Tibial nerve (tissue), 4 donors: ENCODE results near the gene CELF1.
A peak's percentile ranks its signal among the peaks of the same experiment; 100 is the strongest.

Source experiments
- CTCF ChIP-seq, 5 experiments: fragments of 200-600 bp in 3 of 5; fragments of 450-650 bp in 2 of 5; sonication (generic) in 3 of 5; IDR thresholded peaks; one replicate each; pipeline ENCODE4 v1.5.1; 2016 to 2019; ENCODE audit warnings: antibody characterized with exemption in 5 of 5, mild to moderate bottlenecking in 3 of 5, moderate library complexity in 2 of 5
- EP300 ChIP-seq, 2 donors: sonication (generic); formaldehyde crosslinking; IDR thresholded peaks; one replicate each; pipeline ENCODE4 v1.6.1; 2017; ENCODE audit warnings: antibody characterized with exemption in 2 of 2, mild to moderate bottlenecking in 1 of 2
- POLR2A ChIP-seq, 2 donors: fragments of 450-650 bp; IDR thresholded peaks; one replicate each; pipeline ENCODE4 v1.6.1; 2017; ENCODE audit warnings: antibody characterized with exemption in 2 of 2, mild to moderate bottlenecking in 2 of 2, moderate library complexity in 2 of 2

GRCh38 chr11:47415949-47416472, 136.9 kb downstream of the CELF1 start:
- TF ChIP-seq CTCF (IDR thresholded peaks at IDR 0.05): no peak
- TF ChIP-seq POLR2A (IDR thresholded peaks at IDR 0.05): no peak
- TF ChIP-seq EP300 (IDR thresholded peaks at IDR 0.05): peak in 1 of 2 donors; percentile 51
